ENCODE data around the gene FGFR4. TPM values are rescaled to one million over a fixed set of nuclear protein-coding genes. Genes with fewer than 3 reads are reported as not detected.

Gene FGFR4
- total and polyA plus RNA-seq, 2 experiments from 2014 or later: 43.4 to 150 TPM

DNA sequence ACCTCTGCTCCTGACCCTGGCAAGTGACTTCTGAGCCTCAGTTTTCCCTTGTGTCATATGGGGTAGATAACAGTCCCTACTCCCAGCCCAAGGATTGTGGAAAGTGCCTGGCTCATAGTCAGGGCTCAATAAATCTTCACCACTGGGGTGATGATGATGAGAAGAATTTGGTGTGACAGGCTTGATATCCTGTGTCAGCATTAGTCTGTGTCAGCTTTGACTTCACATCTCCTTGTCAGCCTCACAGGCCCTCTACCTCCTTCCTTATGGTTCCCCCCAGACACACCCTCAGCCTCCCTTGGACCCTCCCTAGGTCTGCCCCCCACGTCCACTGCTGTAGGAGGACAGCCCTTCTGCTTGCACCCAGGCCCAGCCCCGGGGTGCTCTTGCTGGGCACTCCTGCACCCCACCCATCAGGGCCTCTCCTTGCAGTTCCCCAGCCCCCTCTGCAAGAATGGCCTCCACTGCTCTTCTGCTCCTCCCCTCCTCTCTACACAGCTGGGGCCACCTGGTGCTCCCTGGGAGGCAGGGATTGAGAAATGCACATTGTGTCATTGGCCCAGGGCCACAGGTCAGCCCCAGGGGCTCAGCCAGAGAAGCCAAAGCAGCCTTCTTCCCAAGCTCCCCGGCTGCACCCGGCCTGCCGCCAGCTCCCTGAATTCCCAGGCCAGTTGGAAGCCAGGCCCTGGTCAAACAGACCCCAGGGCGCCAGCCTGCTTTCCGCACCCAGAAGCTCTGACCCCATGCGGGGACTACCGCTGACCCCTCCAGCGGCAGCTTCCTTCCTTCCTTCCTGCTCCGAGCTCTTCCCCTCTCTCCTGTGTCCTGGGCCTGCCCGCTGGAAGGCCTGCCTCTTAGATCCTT is 7.7 kb downstream of the FGFR4 start:
- H3F3A ChIP-seq (replicated peaks; ENCODE audit: low read depth): 0 out of 2 replicates have a peak, but pooled peaks cover 8% of the 10 kb centered on the region
- Mint-ChIP-seq H3K36me3 (ENCODE audit: low read depth) (peaks cover 32% of the 10 kb centered on the region), H3K9me3 (no peaks in the 10 kb centered on the region; the same call in 2 of the 3 replicates), H3K27me3 (ENCODE audit: insufficient read depth, low read depth, poor library complexity) (peaks cover 13% of the 10 kb centered on the region), H3K4me1 (peaks cover 13% of the 10 kb centered on the region), H3K4me3 (no peak overlapping the region), H3K27ac (no peak overlapping the region)
- peaks cover 5% of the 10 kb centered on the region for H3K36me3 ChIP-seq (ENCODE audit: insufficient read depth)
- no peak overlapping the region for H3K4me2 ChIP-seq
- TF ChIP-seq JUNB (IDR thresholded peaks at IDR 0.05; ENCODE audit: unreplicated experiment) (no peak), CREB1 (CRISPR knock-in tag; IDR thresholded peaks at IDR 0.05; ENCODE audit: low read depth) (no peak), ZNF114 (CRISPR knock-in tag; IDR thresholded peaks at IDR 0.05) (no peak)
- DNase-seq (ENCODE audit: low spot score): no peak
- peaks cover 9% of the 10 kb centered on the region for H3K4me1 ChIP-seq (ENCODE audit: insufficient read depth)
- no peaks in the 10 kb centered on the region for H3K9me2 ChIP-seq (ENCODE audit: insufficient read depth)
- H3K27ac ChIP-seq (ENCODE audit: low read depth): 0 out of 2 replicates have a peak overlapping the region, but pooled peaks have one; percentile 14
- no peak overlapping the region for H2AFZ ChIP-seq
- H3K27me3 ChIP-seq (ENCODE audit: insufficient read depth): no peaks in the 10 kb centered on the region
- peaks cover 5% of the 10 kb centered on the region; the same call in 1 of the 2 replicates for H4K20me1 ChIP-seq (replicated peaks; ENCODE audit: insufficient read depth)
- no peaks in the 10 kb centered on the region; the same call in 1 of the 2 replicates for H3K79me2 ChIP-seq (replicated peaks; ENCODE audit: insufficient read depth)
- no peak for ATAC-seq
- H3K4me3 ChIP-seq: no peak overlapping the region

DNA sequence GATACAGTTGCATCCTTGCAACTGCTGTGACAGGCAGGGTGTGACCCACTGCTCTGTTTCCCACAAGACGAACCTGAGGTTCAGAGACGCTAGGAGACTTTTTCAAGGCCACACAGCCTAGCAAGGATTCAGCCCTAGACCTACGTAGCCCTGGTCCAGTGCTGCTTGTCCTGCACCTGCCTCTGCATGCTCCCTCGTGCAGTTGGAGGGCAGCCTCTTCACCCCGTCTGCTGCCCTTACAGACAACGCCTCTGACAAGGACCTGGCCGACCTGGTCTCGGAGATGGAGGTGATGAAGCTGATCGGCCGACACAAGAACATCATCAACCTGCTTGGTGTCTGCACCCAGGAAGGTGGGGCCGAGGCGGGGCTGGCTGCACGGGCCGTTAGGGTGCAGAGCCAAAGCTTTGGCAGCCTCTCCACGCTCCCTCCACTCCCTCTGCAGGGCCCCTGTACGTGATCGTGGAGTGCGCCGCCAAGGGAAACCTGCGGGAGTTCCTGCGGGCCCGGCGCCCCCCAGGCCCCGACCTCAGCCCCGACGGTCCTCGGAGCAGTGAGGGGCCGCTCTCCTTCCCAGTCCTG is 8.5 kb downstream of the FGFR4 start:
- DNase-seq (ENCODE audit: low spot score) (no peak), ATAC-seq (no peak)
- peaks cover 17% of the 10 kb centered on the region for H3K4me1 ChIP-seq (ENCODE audit: insufficient read depth)
- H3F3A ChIP-seq (replicated peaks; ENCODE audit: low read depth): 0 out of 2 replicates have a peak, but pooled peaks cover 8% of the 10 kb centered on the region
- H3K4me3 ChIP-seq: no peak overlapping the region
- peaks cover 19% of the 10 kb centered on the region for H3K4me1 Mint-ChIP-seq
- no peak overlapping the region for H3K4me3 Mint-ChIP-seq
- H3K36me3 ChIP-seq (ENCODE audit: insufficient read depth): peaks cover 5% of the 10 kb centered on the region
- H3K4me2 ChIP-seq: no peak overlapping the region
- no peaks in the 10 kb centered on the region for H3K79me2 ChIP-seq (replicated peaks; ENCODE audit: insufficient read depth)
- H4K20me1 ChIP-seq (replicated peaks; ENCODE audit: insufficient read depth): peaks cover 5% of the 10 kb centered on the region; the same call in 1 of the 2 replicates
- no peak overlapping the region for H2AFZ ChIP-seq
- H3K27me3 ChIP-seq (ENCODE audit: insufficient read depth): no peaks in the 10 kb centered on the region
- H3K36me3 Mint-ChIP-seq (ENCODE audit: low read depth): peaks cover 32% of the 10 kb centered on the region
- no peak overlapping the region for H3K27ac ChIP-seq (ENCODE audit: low read depth)
- H3K9me3 Mint-ChIP-seq: no peaks in the 10 kb centered on the region; the same call in 2 of the 3 replicates
- H3K27me3 Mint-ChIP-seq (ENCODE audit: insufficient read depth, low read depth, poor library complexity): peaks cover 12% of the 10 kb centered on the region
- H3K9me2 ChIP-seq (ENCODE audit: insufficient read depth): no peaks in the 10 kb centered on the region
- no peak overlapping the region for H3K27ac Mint-ChIP-seq
- no peak for TF ChIP-seq EZH2phosphoT487 (IDR thresholded peaks at IDR 0.05; ENCODE audit: unreplicated experiment)
- TF ChIP-seq JUNB (IDR thresholded peaks at IDR 0.05; ENCODE audit: unreplicated experiment): no peak
- TF ChIP-seq ZNF462 (CRISPR knock-in tag; IDR thresholded peaks at IDR 0.05): no peak
- TF ChIP-seq ZNF331 (CRISPR knock-in tag; IDR thresholded peaks at IDR 0.05; ENCODE audit: low read depth): no peak
- no peak for TF ChIP-seq ETS1 (IDR thresholded peaks at IDR 0.05)
- TF ChIP-seq EZH2 (IDR thresholded peaks at IDR 0.05; ENCODE audit: low read depth, unreplicated experiment): no peak
- TF ChIP-seq CTCF (conservative IDR thresholded peaks at IDR 0.05; ENCODE audit: low read depth in 2 of 2): no peak
- TF ChIP-seq STAT1 (IDR thresholded peaks at IDR 0.05; ENCODE audit: unreplicated experiment): no peak
- TF ChIP-seq NANOG (IDR thresholded peaks at IDR 0.05; ENCODE audit: borderline replicate concordance): no peak

All from GM23338 (cell line).